T-helper 9 cell (primary cell): ENCODE measurements around the gene SLX9.

Experiments used
- DNase-seq: peaks from one replicate; pipeline ENCODE4 v3.0.0-alpha.2; 2020

The SLX9 gene

DNA sequence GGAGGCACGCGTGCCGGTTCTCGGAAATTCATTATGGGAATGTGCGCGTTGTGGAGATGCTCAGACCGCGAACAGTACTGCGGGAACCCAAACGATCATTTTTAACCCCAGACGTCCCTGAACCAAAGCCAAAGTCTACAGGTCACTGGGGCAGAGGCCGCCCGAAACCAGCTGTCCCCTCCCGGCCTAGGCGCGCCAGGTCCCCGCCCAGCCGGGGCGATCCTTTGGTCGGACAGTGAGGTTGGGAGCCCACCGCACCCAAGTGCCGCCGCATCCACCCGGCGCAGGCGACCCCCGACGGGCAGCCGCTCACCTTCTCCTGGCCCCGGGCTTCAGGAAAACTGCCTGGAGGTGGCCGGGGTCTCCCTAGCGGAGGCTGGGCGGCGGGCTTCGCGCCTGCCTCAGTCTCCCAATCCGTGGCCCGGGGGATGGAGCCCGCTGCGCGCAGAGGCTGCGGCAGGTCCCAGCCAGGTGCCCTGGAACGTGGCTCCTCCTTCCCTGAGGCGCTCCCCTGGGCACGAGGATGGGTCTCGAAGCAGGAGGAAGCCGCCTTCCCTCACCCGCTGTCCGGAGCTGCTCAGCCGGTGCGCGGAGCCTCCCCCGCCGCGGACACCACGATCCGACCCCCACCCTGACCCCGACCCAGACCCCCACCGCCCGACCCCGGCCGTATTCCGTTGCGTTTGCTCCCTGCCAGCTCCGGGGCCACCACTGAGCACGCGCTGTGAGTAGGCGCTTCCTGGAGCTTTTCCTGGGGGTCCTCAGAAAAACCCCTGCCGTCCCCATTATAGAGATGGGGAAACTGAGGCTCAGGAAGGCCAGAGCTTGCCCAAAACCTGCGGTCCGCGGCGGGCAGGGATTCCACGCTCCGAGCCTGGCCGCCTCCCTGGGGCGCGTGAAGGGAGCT is 8.1 kb upstream of the SLX9 start:
- no peak for DNase-seq

DNA sequence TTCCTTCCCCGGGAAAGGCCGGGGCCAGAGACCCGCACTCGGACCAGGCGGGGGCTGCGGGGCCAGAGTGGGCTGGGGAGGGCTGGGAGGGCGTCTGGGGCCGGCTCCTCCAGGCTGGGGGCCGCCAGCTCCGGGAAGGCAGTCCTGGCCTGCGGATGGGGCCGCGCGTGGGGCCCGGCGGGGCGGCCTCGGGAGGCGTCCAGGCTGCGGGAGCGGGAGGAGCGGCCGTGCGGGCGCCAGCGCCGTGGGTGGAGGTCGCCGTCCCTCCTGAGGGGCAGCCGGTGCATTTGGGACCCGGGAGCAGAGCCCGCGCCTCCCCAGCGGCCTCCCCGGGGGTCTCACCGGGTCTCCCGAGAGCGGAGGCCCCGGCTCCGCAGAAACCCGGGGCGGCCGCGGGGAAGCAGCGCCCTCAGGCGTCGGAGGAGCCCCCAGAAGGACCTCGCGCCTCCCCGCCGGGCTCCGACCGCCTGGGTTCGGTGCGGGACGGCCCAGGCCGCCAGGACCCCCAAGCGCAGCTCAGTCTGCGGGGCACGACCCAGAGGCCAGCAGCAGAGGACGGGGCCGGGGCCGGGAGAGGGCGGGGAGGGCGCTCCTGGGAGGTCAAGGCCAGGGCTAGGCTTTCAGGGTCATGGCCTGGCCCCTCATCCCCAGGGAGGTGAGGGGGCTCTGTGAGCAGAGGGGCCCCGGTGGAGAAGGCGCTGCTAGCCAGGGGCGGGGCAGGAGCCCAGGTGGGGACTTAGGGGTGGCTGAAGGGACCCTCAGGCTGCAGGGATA is 7.2 kb upstream of the SLX9 start:
- peak; percentile 65 for DNase-seq

DNA sequence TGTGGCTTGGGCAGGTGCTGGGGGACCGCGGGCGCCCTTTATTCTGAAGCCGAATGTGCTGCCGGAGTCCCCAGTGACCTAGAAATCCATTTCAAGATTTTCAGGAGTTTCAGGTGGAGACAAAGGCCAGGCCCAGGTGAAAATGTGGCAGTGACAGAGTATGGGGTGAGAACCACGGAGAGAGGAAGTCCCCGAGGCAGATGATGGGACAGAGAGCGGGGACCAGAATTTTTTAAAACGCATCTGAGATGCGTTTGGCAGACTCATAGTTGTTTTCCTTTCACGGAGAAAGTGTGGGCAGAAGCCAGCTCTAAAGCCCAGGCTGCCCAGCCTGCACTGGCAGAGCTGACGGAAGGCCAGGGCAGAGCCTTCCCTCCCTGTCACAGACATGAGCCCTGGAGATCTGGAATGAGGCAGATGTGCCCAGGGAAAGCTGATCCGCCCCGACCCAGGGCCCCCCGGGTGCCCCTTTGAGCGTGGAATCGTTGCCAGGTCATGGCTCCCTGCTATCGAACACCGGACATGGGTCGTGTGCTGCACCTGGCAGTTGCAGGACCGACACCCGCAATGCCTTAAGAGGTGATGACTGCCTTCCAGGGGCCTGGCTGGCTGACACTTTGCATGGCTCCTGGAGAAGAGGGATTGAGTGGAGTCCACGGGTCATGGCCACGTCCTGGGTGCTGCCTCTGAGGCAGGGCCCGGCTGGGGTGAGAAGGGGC is 6.5 kb upstream of the SLX9 start:
- DNase-seq = no peak

DNA sequence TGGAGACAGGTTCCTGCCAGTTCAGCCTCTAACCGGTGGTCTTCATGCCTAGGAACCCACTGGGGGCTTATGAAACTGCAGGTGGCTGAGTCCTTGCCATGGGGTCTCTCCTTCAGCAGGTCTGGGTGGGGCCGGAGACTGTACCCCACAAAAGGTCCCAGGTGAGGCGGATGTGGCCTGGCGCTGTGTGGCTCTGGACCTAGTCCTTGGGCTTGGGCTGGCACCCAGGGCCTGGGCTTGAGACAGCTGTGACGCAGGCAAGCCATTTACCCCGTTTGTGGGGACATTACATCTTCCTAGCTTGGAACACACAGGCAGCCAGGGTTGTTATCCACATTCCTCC is 5.9 kb upstream of the SLX9 start:
- DNase-seq = no peak

DNA sequence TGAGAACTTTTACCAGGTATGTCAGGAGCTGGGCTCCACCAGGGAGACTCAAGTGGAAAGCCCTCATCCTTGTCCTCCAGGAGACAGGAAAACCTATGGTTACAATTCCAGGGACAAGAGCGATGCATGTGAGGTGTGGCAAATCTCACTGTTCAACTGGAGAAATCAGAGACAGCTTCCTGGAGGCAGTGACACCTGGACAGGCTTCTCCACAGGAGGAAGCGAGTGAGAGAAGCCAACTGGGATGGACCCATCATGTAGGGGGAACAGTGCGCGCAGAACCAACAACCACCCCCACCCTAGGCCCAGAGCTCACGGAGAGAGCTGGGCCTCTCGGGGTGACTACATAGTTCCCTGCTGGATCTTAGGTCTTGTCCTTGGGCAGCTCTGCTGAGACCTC is 5.6 kb upstream of the SLX9 start:
- DNase-seq = no peak

DNA sequence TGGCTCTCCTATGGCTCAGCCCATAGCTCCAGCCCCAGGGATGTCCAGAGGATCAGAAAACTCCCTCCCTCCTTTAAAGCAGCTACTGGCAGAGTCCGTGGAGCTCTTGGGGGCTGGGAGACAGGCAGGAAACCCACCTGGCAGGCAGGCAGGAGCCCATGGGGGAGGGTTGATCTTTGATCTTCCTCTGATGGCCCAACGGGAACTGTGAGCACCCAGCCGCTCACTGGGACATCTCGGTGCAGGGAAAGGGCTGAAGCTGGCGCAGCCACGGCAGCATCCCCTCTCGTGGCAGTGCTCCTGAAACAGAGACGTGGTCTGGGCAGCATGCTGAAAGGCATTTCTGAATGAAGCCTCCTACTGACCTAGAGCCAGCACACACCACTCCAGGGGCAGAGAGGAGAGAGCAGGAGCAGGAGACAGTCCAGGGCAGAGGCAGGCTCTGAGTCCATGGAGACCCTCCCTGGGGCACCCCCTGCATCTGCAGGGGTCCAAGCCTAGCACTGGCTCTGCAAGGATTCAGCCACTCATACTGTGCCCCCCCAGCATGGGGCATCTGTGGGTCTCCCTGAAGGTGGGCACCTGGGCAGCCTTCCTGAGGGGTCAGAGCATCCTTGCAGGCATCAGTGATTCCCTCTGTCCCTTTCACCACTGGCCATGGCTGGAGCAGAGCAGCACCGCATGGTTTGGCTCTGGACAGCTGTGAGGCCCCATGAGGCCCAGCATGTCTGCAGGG is 4.9 kb upstream of the SLX9 start:
- DNase-seq = no peak

DNA sequence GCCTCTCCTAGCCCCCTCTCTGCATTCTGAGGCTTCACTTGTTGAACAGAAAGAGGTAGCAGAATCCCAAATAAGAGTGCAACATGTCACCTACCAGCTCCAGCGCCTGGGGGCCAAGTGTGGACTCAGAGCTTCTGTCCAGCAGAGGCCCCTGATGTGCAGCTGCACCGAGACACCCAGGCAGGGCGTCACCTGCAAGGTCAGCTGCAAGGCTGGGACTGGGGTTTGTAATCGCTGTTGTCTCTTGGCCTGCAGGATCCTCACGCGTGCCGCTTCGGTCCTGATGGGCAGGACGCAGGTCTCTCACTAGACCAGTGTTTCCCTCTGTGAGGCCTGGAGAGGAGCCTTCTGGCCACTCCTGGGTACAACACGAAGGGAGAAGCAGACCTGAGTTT is 4.3 kb upstream of the SLX9 start:
- no peak for DNase-seq

DNA sequence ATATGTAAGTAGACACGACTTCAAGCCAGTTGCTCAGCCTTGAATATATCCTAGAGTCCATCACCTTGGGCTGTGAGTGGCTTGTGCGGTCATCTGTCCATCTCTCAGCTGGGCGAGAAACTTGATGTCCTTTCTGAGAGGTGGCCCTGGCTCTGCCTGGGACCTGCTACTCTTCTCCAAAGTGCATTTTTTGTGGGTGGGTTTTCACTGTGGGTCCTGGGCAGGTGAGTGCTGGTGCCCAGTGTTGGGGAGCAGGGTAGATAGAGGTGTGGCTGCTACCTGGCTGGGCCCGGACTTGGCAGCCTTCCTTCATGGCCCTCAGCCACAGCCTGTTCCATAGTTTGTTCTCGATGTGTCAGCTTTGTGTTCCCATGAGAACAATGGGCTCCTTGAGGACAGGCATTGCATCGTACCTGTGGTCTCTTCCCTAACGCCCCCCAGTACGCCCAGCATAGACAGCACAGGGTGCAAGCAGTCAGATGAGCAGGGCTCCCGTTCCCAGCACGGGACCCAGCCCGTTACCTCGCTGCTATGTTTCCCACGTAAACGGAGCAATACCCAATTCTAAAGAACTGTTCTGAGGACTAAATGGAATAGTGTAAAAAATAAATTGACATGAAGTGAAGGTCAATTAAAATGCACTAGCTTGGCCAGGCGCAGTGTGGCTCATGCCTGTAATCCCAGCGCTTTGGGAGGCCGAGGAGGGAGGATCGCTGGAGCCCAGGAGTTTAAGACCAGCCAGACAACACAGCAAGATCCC is 877 bp upstream of the SLX9 start:
- no peak for DNase-seq

DNA sequence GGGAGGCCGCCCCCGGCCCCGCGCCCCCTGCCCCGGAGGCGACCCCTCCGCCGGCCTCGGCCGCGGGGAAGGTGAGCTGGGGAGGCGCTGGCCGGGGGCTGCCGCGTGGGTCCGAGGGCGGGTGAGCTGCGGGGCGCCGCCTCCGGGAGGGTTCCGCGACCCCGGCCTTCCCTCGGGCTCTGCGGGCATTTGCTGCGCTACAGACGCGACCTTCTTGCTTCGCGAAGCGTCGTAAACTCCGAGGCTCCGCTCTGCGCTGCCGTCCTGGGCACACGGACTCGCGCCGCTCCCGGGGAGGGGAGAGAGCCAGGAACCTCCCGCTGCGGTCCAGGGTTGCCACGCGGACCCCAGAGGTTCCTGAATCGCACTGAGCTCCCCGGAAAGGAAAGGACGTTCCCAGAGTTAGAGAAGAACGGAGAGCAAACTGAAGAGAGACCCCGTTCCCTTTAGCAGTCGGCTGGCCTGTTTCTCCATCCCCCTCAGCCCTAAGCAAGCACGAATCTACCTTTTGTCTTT is 345 bp downstream of the SLX9 start:
- no peak for DNase-seq

DNA sequence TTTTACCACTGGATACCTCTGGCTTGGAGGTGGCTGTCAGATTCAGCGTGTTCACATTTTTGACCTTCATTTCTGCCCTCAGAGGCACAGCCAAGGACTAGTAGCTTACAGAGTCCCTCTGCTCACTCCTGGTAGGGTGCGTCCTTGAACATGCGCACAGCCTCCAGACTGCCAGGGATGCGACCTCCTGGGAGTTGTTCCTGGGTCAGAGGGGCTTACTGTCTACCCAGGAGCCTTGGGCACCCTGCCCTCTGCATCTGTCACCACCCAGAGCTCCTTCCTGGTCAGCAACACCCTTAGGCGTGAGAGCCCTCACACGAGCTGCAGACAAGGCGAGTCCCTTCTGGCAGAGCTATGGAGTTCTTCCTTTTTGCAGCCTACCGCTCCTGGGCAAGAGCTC is 1.7 kb downstream of the SLX9 start:
- DNase-seq = no peak

DNA sequence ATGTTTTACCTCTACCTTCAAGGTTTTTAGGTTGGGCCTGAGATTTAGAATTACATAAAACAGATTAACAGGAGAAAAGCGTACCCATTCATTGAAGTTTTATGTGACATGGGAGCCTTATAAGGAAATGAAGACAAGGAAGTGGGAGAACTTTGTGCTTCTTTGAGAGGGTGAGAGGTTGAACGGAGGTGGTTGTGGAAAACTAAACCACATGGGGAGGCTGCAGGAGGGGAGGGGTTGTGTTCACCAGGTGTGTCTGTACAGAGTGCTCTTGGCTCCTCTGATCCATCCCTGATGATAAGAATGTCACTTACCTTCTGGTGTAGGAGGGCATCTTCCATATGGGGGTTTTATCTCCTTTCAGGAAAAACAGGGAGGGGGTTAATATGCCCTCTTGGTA is 2.7 kb downstream of the SLX9 start:
- no peak for DNase-seq

DNA sequence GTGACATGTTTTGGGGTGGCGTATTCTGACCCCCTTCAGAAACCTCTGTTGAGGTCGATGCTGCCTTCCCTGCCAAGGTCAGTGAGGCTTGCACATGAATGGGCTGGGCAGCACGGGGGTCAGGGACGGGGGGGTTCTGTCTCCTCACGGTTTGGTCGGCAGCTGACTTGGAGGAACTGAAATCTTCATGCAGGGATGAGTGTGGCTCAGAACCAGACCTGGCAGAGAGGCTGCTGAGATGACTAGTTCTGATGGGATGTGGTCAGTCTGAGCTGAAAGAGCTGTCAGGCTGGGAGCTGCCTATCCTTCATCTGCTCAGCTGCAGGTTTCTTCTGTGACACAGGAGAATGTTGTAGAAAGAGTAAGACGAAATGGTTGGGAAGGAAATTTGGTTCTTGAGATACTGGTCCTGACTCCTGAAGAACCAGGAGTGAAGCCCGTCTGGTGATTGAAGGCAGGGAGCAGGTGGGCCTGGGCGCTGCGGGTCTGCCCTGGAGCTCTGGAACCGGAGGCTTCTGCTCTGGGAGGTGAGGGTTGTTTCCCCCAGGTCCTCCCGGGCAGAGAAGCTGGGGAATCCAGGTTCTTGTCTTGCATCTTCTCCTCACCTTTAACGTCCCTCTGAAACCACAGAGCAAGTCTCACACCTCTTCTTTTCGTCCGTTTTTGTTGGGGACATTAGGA is 3.3 kb downstream of the SLX9 start:
- no peak for DNase-seq

DNA sequence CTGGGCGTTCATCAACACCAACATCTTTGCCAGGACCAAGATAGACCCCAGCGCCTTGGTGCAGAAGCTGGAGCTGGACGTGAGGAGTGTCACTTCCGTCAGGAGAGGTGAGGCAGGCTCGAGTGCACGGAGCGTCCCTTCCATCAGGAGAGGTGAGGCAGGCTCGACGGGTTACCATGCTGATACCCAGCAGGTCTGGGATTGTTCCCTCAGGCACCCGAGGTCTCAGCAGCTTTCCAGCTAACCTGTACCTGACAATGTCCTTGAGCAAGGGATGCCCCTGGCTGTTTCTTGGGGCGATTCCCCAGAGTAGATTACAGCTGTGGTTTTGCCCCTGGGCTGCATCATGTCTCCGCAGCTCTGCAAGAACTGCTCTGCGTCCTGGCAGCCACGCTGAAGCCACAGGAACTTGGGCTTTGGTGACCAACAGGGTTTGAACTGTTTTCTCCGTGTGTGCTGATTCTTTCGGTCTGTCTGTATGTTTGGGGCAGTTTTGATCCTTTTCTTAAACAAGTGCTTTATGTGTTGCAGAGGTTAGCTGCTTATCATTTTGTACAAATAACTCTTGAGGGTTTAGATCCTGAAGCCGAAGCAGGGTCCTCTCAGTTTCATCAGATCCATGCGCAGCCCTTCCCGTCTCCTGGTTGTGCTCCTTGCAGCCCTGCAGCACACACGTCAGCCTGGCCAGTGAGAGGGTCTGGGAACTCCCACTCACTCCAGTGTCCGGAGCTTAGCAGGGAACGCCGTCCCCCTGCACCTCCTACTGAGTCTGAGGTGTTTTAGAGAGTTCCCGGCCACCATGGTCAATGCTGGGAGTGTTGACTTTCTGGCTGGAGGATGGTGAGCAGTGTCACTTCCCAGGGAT is 4.1 kb downstream of the SLX9 start:
- DNase-seq = no peak

DNA sequence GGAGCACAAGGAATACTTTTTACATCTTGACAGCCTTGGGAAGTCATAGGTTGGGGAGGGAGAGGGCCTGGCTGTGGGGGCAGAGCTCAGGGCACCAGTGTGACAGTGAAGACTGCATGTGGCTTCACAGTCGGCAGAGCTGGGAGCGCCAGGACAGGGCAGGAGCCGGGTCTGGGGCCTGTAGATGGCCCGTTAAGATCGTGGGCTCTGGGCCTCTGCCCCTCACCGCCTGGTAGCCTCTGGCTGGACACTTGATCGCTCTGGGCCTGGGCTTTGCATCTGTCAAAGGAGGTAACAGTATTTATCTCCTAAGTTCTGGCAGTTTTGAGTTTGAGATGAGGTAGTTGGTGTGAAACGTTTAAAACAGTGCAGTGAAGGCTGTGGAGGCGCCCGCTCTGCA is 4.8 kb downstream of the SLX9 start:
- no peak for DNase-seq

DNA sequence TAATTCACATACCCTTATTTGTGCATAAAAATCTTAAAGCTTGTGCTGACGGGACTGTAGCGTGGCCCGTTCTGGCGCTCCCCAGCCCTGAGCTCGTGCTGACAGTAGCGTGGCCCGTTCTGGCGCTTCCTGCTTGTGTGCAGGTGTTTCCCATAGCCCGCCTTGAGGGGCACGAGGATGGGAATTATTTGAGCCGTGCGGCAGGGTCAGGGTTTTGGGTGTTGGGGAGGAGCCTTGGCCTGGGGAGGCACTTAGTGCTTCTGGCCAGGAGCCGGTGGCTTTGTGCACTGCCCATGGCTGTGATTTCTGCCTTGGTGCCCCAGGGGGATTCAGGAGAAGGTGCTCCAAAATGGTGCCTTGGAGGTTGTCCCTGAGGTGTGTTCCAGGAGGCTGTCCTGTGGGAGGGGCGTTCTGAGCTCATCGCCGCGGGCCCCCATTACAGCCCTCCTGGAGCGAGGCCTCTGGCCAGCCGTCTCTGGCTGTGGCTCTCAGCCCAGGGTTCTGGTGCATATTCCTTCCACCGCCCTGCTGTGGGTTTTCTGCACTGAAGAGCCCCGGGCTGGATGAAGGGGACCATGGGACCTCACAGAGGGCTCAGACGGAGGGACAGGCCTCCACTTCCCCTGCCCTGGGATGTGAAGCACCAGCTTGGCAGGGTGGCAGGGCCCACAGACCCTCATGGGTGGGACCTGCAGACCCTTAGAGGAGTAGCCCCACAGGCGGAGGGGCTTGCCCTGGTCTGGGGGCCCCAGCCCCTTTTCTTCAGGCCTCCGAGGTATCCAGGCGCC is 6.6 kb downstream of the SLX9 start:
- DNase-seq = no peak

DNA sequence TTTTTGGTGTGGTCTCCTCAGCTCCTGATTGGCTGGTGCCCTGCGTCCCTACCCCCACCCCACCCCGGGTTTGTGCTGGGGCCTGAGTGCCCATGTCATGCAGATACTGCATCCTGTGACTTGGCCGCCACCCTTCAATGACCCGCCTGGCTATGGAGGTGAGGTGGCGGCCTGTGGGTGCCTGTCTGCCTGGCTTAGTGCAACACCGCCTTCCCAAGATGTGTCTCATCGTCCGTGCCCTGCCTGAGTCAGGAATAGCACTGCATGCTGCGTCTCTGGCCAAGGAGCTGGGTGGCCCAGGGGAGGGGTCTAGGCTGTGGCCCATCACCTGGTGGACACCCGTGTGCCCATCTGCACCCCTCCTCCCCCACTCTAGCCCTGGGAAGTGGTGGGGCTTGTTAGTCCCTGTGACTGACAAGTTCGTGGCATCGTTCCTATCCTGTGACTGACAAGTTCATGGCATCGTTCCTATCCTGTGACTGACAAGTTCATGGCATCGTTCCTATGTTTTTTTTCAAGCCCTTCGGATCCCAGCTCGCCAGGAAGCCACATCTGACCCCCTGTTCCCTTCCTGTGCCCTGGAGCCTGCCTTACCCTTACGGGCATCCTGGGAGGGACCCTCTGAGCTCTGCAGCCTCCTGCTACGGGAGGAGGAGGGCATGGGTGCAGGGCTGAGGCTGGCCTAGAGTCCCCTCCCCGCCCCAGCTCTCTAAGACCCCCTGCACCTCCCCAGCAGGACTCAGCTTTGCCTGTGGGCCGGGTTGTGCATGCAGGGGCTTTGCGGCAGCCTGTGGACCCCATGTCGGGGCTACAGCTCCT is 7.5 kb downstream of the SLX9 start:
- no peak for DNase-seq

DNA sequence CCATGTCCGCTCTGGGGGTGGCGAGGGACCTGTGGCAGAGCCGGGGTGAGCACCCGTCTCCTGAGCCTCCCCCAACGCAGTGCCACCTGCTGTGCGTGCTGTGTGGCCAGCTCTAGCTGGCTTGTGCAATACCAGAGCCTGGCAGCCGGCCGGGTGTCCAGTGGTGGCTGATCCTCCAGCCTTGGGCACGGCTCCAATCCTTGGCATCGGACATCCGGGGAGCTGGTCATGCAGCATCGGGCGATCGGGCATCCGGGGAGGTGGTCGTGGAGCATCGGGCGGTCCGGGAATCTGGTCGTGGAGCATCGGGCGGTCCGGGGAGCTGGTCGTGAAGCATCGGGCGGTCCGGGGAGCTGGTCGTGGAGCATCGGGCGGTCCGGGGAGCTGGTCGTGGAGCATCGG is 8.1 kb downstream of the SLX9 start:
- DNase-seq = no peak

DNA sequence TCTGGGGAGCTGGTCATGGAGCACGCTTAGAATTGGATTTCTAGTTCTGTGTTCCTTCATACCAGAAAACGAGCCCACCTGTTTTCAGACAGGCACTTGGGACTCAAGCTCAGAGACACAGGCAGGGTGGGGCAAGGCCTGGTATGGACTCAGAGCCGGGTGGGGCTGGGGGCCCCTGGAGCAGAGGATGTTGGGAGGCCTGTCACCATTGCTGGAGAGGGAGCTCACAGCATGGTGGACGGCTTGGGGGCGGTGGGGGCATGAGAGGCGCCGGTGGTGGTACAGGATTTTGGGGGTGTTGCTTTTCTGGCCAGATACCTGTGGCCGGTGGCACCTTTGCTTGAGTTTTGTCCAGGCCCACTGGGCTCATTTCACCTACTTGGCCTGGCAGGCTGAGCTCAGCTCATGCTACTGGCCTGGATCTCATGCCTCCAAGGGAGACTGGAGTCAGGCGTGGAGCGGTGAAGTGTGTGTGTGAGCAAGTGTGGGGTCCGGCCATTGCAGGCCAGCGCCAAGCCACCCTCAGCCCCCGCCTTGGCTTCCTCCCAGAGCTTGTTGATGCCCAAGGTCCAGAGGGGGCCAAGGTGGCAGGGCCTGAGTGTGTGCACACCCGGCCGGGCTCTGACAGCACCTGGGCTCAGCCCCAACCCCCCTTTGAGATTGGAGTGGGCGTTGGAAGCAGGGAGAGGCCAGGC is 8.7 kb downstream of the SLX9 start:
- no peak for DNase-seq
